Body of pancreas (tissue), 4 donors: Measurements from ENCODE around the gene KLHL29. TPM values are rescaled to one million over a fixed set of nuclear protein-coding genes. Genes with fewer than 3 reads are reported as not detected.

Experiments
- ATAC-seq: fragments of 150-250 bp; one replicate; pipeline ENCODE4 v1.9.1; 2016
- DNase-seq, 4 donors: peaks; one replicate each; pipeline ENCODE4 v3.0.0-alpha.2; 2019
- H3K27ac ChIP-seq, 4 donors: fragments of 200-600 bp; sonication (generic); 1 replicate in 3 of 4; 2 replicates in 1 of 4; pipeline versions ENCODE4 v1.5.1 to v1.6.1; 2016 to 2019; ENCODE audit warnings: mild to moderate bottlenecking in 1 of 4, mixed read lengths in 1 of 4, moderate library complexity in 1 of 4
- H3K27me3 ChIP-seq, 2 donors: fragments of 200-600 bp; sonication (generic); one replicate each; pipeline ENCODE4 v1.6.0; 2016; ENCODE audit warnings: mild to moderate bottlenecking in 1 of 2
- H3K36me3 ChIP-seq, 2 donors: fragments of 200-600 bp; sonication (generic); replicated peaks in 1 of 2; 2 replicates each; pipeline ENCODE4 v1.5.1; 2016; ENCODE audit warnings: low read depth in 2 of 2; ENCODE audit not compliant: insufficient read depth in 1 of 2
- H3K4me1 ChIP-seq: fragments of 200-600 bp; sonication (generic); one replicate; pipeline ENCODE4 v1.6.0; 2016
- H3K4me3 ChIP-seq, 2 donors: fragments of 200-600 bp; sonication (generic); 1 replicate in 1 of 2; 2 replicates in 1 of 2; pipeline ENCODE4 v1.5.1; 2016 to 2019
- H3K9me3 ChIP-seq, 3 donors: fragments of 200-600 bp; sonication (generic); 1 replicate in 2 of 3; 2 replicates in 1 of 3; pipeline ENCODE4 v1.5.1; 2016
- CTCF ChIP-seq, 7 experiments: fragments of 450-650 bp in 4 of 7; fragments of 200-600 bp in 3 of 7; sonication (generic) in 3 of 7; IDR thresholded peaks; one replicate each; pipeline ENCODE4 v1.5.1; 2016 to 2019; ENCODE audit warnings: antibody characterized with exemption in 7 of 7
- POLR2A ChIP-seq, 3 donors: fragments of 450-650 bp; IDR thresholded peaks; one replicate each; pipeline ENCODE4 v1.6.1; 2016; ENCODE audit warnings: antibody characterized with exemption in 3 of 3, mild to moderate bottlenecking in 2 of 3
- WGBS, 2 donors: methylation state at CpG; one replicate each; pipeline ENCODE4 v1.1.5; 2017; 5-methylcytosine and 5-hydroxymethylcytosine counted together
- intact Hi-C: fragments of 100-400 bp; cut with DNase I; formaldehyde crosslinking; loops from one replicate; pipeline ENCODE4 v1.15.1; 2023
- total RNA-seq, 2 donors: library from RNA; depleted of rRNA; stranded (reverse); fragments of >200 nt; gene quantifications; one replicate each; pipeline ENCODE4 v1.1.0, GENCODE V29; 2016

KLHL29 gene
- total RNA-seq, 2 donors from 2014 or later = 4.0 to 4.4 TPM

- DNase-seq (no peak), ATAC-seq (no peak)
- Histone ChIP-seq H3K4me3 (no peak overlapping the region), H3K27me3 (no peaks in the 10 kb centered on the region), H3K36me3 (no peaks in the 10 kb centered on the region), H3K4me1 (no peaks in the 10 kb centered on the region), H3K27ac (no peak overlapping the region), H3K9me3 (no peaks in the 10 kb centered on the region)
- 75 to 86% methylated on average over 20 of the region's 20 CpGs for WGBS, 2 donors
- intact Hi-C loops = no loop called here
- TF ChIP-seq CTCF (IDR thresholded peaks at IDR 0.05) (no peak), POLR2A (IDR thresholded peaks at IDR 0.05) (no peak)
Measured at GRCh38 chr2:23456881-23457760, 72.1 kb downstream of the KLHL29 start.

- Histone ChIP-seq H3K27me3 (no peaks in the 10 kb centered on the region), H3K9me3 (no peaks in the 10 kb centered on the region), H3K27ac (no peak overlapping the region), H3K36me3 (no peaks in the 10 kb centered on the region), H3K4me1 (no peaks in the 10 kb centered on the region), H3K4me3 (no peak overlapping the region)
- no peak for TF ChIP-seq POLR2A (IDR thresholded peaks at IDR 0.05)
- no peak for TF ChIP-seq CTCF (IDR thresholded peaks at IDR 0.05)
- intact Hi-C loops = no loop called here
- 67 to 76% methylated on average over 13 of the region's 13 CpGs for WGBS, 2 donors
- DNase-seq (no peak), ATAC-seq (no peak)
Measured at GRCh38 chr2:23457990-23458682, 73.2 kb downstream of the KLHL29 start.

- no peak overlapping the region for H3K27ac ChIP-seq
- no peaks in the 10 kb centered on the region for H3K27me3 ChIP-seq
- DNase-seq (no peak), ATAC-seq (no peak)
- H3K9me3 ChIP-seq = no peaks in the 10 kb centered on the region
- H3K36me3 ChIP-seq = no peaks in the 10 kb centered on the region
- no peak for TF ChIP-seq POLR2A (IDR thresholded peaks at IDR 0.05)
- TF ChIP-seq CTCF (IDR thresholded peaks at IDR 0.05) = no peak
- no peak overlapping the region for H3K4me3 ChIP-seq
- 52 to 66% methylated on average over 2 of the region's 2 CpGs for WGBS, 2 donors
- no peaks in the 10 kb centered on the region for H3K4me1 ChIP-seq
- intact Hi-C loops = no loop called here
Measured at GRCh38 chr2:23459032-23459431, 74.1 kb downstream of the KLHL29 start.

- WGBS, 2 donors = 75 to 90% methylated on average over 1 of the region's 1 CpG
- no peak for ATAC-seq
- no peak overlapping the region for H3K27ac ChIP-seq
- no peaks in the 10 kb centered on the region for H3K27me3 ChIP-seq
- intact Hi-C loops = no loop called here
- DNase-seq = no peak
- no peaks in the 10 kb centered on the region for H3K9me3 ChIP-seq
- no peak overlapping the region for H3K4me3 ChIP-seq
- TF ChIP-seq CTCF (IDR thresholded peaks at IDR 0.05) = peak in 1 of 7 experiments; percentile 23
- no peak for TF ChIP-seq POLR2A (IDR thresholded peaks at IDR 0.05)
- no peaks in the 10 kb centered on the region for H3K36me3 ChIP-seq
- H3K4me1 ChIP-seq = no peaks in the 10 kb centered on the region
Measured at GRCh38 chr2:23460228-23460627, 75.2 kb downstream of the KLHL29 start.
